Liver (tissue), 9 donors: Measurements from ENCODE around the gene DENND11. TPM values are rescaled to one million over a fixed set of nuclear protein-coding genes. Genes with fewer than 3 reads are reported as not detected.

Source experiments
- DNase-seq: peaks from one replicate; pipeline ENCODE4 v3.0.0-alpha.2; 2017; ENCODE audit warnings: low spot score
- H3K27ac ChIP-seq, 2 donors: one replicate each; pipeline ENCODE4 v1.7.0; 2013; ENCODE audit warnings: inconsistent platforms in 2 of 2, low read length in 2 of 2, control low read depth in 1 of 2, low read depth in 1 of 2, mild to moderate bottlenecking in 1 of 2
- H3K27me3 ChIP-seq, 4 donors: one replicate each; pipeline versions ENCODE4 v1.6.1 to v1.7.0; 2013; ENCODE audit warnings: low read length in 3 of 4, inconsistent platforms in 1 of 4, mild to moderate bottlenecking in 1 of 4, moderate library complexity in 1 of 4; ENCODE audit not compliant: control insufficient read depth in 4 of 4, insufficient read depth in 4 of 4
- H3K36me3 ChIP-seq, 4 donors: one replicate each; pipeline versions ENCODE4 v1.6.1 to v1.7.0; 2013; ENCODE audit warnings: low read length in 3 of 4, mild to moderate bottlenecking in 3 of 4, low read depth in 1 of 4, moderate library complexity in 1 of 4; ENCODE audit not compliant: control insufficient read depth in 4 of 4, insufficient read depth in 3 of 4
- H3K4me1 ChIP-seq, 4 donors: one replicate each; pipeline versions ENCODE4 v1.6.1 to v1.7.0; 2013; ENCODE audit warnings: low read length in 3 of 4, mild to moderate bottlenecking in 3 of 4, moderate library complexity in 1 of 4; ENCODE audit not compliant: control insufficient read depth in 4 of 4, insufficient read depth in 4 of 4
- H3K4me3 ChIP-seq, 3 donors: one replicate each; pipeline versions ENCODE4 v1.6.1 to v1.7.0; 2013; ENCODE audit warnings: low read length in 3 of 3, control low read depth in 1 of 3, low read depth in 1 of 3, mild to moderate bottlenecking in 1 of 3
- H3K9ac ChIP-seq, 2 donors: one replicate each; pipeline ENCODE4 v1.7.0; 2013; ENCODE audit warnings: low read length in 2 of 2, mild to moderate bottlenecking in 2 of 2, moderate library complexity in 2 of 2, control low read depth in 1 of 2, low read depth in 1 of 2
- H3K9me3 ChIP-seq, 4 donors: one replicate each; pipeline versions ENCODE4 v1.6.1 to v1.7.0; 2013; ENCODE audit warnings: low read length in 3 of 4; ENCODE audit not compliant: control insufficient read depth in 4 of 4
- CTCF ChIP-seq: fragments of 150-350 bp; IDR thresholded peaks from 2 replicates; pipeline ENCODE4 v1.5.1; 2017; ENCODE audit warnings: improper control_type of control experiment, low read depth, low read length; ENCODE audit not compliant: missing input control
- EGR1 ChIP-seq, 2 donors: IDR thresholded peaks; 2 replicates each; pipeline ENCODE4 v1.6.1; 2016 to 2018; ENCODE audit warnings: antibody characterized with exemption in 2 of 2, low read depth in 2 of 2
- FOXA2 ChIP-seq: IDR thresholded peaks from 2 replicates; pipeline ENCODE4 v1.6.1; 2016; ENCODE audit warnings: antibody characterized with exemption
- GABPA ChIP-seq, 2 donors: IDR thresholded peaks in 1 of 2; conservative IDR thresholded peaks in 1 of 2; 2 replicates each; pipeline ENCODE4 v1.6.1; 2016; ENCODE audit warnings: antibody characterized with exemption in 2 of 2, mild to moderate bottlenecking in 1 of 2, moderate library complexity in 1 of 2
- HNF4G ChIP-seq: IDR thresholded peaks from 2 replicates; pipeline ENCODE4 v1.6.1; 2016; ENCODE audit warnings: antibody characterized with exemption
- JUND ChIP-seq, 2 donors: IDR thresholded peaks; 2 replicates each; pipeline ENCODE4 v1.6.1; 2016; ENCODE audit warnings: antibody characterized with exemption in 2 of 2
- MAX ChIP-seq: IDR thresholded peaks from 2 replicates; pipeline ENCODE4 v1.6.1; 2016; ENCODE audit warnings: antibody characterized with exemption
- REST ChIP-seq: IDR thresholded peaks from 2 replicates; pipeline ENCODE4 v1.6.1; 2016; ENCODE audit warnings: antibody characterized with exemption, mild to moderate bottlenecking
- YY1 ChIP-seq: IDR thresholded peaks from 2 replicates; pipeline ENCODE4 v1.6.1; 2016; ENCODE audit warnings: antibody characterized with exemption, mild to moderate bottlenecking
- ZBTB33 ChIP-seq: IDR thresholded peaks from 2 replicates; pipeline ENCODE4 v1.6.1; 2016; ENCODE audit warnings: antibody characterized with exemption
- WGBS: extraction: QIAGEN DNeasy Blood & Tissue Kit; methylation state at CpG from one replicate; pipeline ENCODE4 v1.1.7; 2013; 5-methylcytosine and 5-hydroxymethylcytosine counted together
- polyA plus RNA-seq, 2 donors: library from polyadenylated mRNA; stranded (reverse) in 1 of 2; unstranded in 1 of 2; fragments of 200-250 nt in 1 of 2; fragments of >200 nt in 1 of 2; fragmentation: Nextera tagmentation in 1 of 2; extraction: Ambion mirVana in 1 of 2; gene quantifications; one replicate each; pipeline versions ENCODE4 v1.2.1 to v1.2.3, GENCODE V29; 2013 to 2015
- total RNA-seq, 2 donors: library from RNA; depleted of rRNA; stranded (reverse); fragments of >200 nt; gene quantifications; one replicate each; pipeline ENCODE4 v1.2.3, GENCODE V29; 2014
- donor health status: healthy.
- donor health status: healthy.
- donor health status: healthy.
- donor health status: healthy.
- donor health status: healthy.

DENND11 gene
- total and polyA plus RNA-seq, 4 donors = 8.4 to 48.4 (median 12.8) TPM

- Histone ChIP-seq H3K9ac (no peak overlapping the region), H3K4me1 (no peaks in the 10 kb centered on the region), H3K4me3 (no peak overlapping the region), H3K27me3 (no peaks in the 10 kb centered on the region), H3K27ac (no peak overlapping the region), H3K36me3 (no peaks in the 10 kb centered on the region), H3K9me3 (no peaks in the 10 kb centered on the region)
- no peak for TF ChIP-seq REST
- TF ChIP-seq EGR1 (IDR thresholded peaks at IDR 0.05; ENCODE audit: low read depth in 2 of 2) = no peak
- no peak for TF ChIP-seq FOXA2
- no peak for DNase-seq
- WGBS = 99% methylated on average over 1 of the region's 1 CpG
Observed at GRCh38 chr7:141717450-141717849, 15.5 kb upstream of the DENND11 start.

- Histone ChIP-seq H3K27me3 (no peaks in the 10 kb centered on the region), H3K27ac (no peak overlapping the region), H3K9ac (no peak overlapping the region), H3K36me3 (no peaks in the 10 kb centered on the region), H3K4me1 (no peaks in the 10 kb centered on the region), H3K9me3 (no peaks in the 10 kb centered on the region), H3K4me3 (no peak overlapping the region)
- DNase-seq = no peak
- TF ChIP-seq CTCF = no peak
- TF ChIP-seq ZBTB33 = no peak
- no peak for TF ChIP-seq GABPA (IDR thresholded peaks at IDR 0.05 in 1 of 2, conservative IDR thresholded peaks at IDR 0.05 in 1 of 2)
- no peak for TF ChIP-seq JUND (IDR thresholded peaks at IDR 0.05)
- TF ChIP-seq YY1 = no peak
- TF ChIP-seq EGR1 (IDR thresholded peaks at IDR 0.05; ENCODE audit: low read depth in 2 of 2) = no peak
- TF ChIP-seq FOXA2 = no peak
- WGBS = 86% methylated on average over 6 of the region's 6 CpGs
Observed at GRCh38 chr7:141715794-141716689, 14.1 kb upstream of the DENND11 start.

- H3K27ac ChIP-seq = no peak overlapping the region
- 58% methylated on average over 4 of the region's 4 CpGs for WGBS
- DNase-seq = no peak
Observed at GRCh38 chr7:141715018-141715417, 13.1 kb upstream of the DENND11 start.

More at GRCh38 chr7:141715018-141715417, 13.1 kb upstream of the DENND11 start:
- TF ChIP-seq ZBTB33 (no peak), MAX (no peak), HNF4G (no peak), JUND (IDR thresholded peaks at IDR 0.05) (no peak)
- no peaks in the 10 kb centered on the region for H3K27me3 ChIP-seq
- no peaks in the 10 kb centered on the region for H3K9me3 ChIP-seq
- no peaks in the 10 kb centered on the region for H3K4me1 ChIP-seq
- H3K36me3 ChIP-seq = no peaks in the 10 kb centered on the region
- no peak overlapping the region for H3K4me3 ChIP-seq
- no peak overlapping the region for H3K9ac ChIP-seq
